SIG-M5 treated with dmso at 0.1 percent for 504 hours (cell line): Measurements from ENCODE around the gene NFAM1.

Source experiments
- DNase-seq: peaks from one replicate; lab custom pipeline; 2025; ENCODE audit not compliant: unreplicated experiment; lab: John Stamatoyannopoulos, UW

The NFAM1 gene

GRCh38 chr22:42384506-42384905 lies 47.7 kb downstream of the NFAM1 start:
- DNase-seq, result no peak

- no peak for DNase-seq
Measured at GRCh38 chr22:42383851-42384417, 48.3 kb downstream of the NFAM1 start.

- no peak for DNase-seq
Measured at GRCh38 chr22:42383287-42383686, 48.9 kb downstream of the NFAM1 start.

- DNase-seq, result no peak
Measured at GRCh38 chr22:42380769-42381551, 51.2 kb downstream of the NFAM1 start.

- no peak for DNase-seq
Measured at GRCh38 chr22:42379966-42380537, 52.2 kb downstream of the NFAM1 start.

GRCh38 chr22:42376711-42377554 lies 55.3 kb downstream of the NFAM1 start:
- no peak for DNase-seq

- no peak for DNase-seq
Measured at GRCh38 chr22:42375982-42376381, 56.2 kb downstream of the NFAM1 start.

- DNase-seq, result no peak
Measured at GRCh38 chr22:42372976-42373375, 59.2 kb downstream of the NFAM1 start.

- DNase-seq, result no peak
Measured at GRCh38 chr22:42371501-42371900, 60.7 kb downstream of the NFAM1 start.

GRCh38 chr22:42371099-42371498 lies 61.1 kb downstream of the NFAM1 start:
- DNase-seq, result no peak

- DNase-seq, result peak; percentile 85
Measured at GRCh38 chr22:42369250-42370041, 62.8 kb downstream of the NFAM1 start.

- no peak for DNase-seq
Measured at GRCh38 chr22:42368379-42369249, 63.6 kb downstream of the NFAM1 start.

GRCh38 chr22:42367980-42368378 lies 64.2 kb downstream of the NFAM1 start:
- DNase-seq, result no peak

GRCh38 chr22:42366806-42367581 lies 65.2 kb downstream of the NFAM1 start:
- no peak for DNase-seq

- no peak for DNase-seq
Measured at GRCh38 chr22:42365942-42366695, 66.1 kb downstream of the NFAM1 start.

- no peak for DNase-seq
Measured at GRCh38 chr22:42365111-42365865, 66.9 kb downstream of the NFAM1 start.

GRCh38 chr22:42364604-42365110 lies 67.5 kb downstream of the NFAM1 start:
- DNase-seq, result no peak
